Stimulated activated naive CD8-positive, alpha-beta T cell treated with anti-CD3 and anti-CD28 coated beads, Interleukin-15, Interleukin-2, amounts not matched to agents 100 U/mL and 50 U/mL, for 24 hours (primary cell): ENCODE measurements around the gene PISD.
A peak's percentile ranks its signal among the peaks of the same experiment; 100 is the strongest.
"Not testable (repeated sequence)": the region's sequence is repeated elsewhere in the genome, so short reads cannot be mapped to it uniquely, and the experiment has no call there.

Source experiments
- ATAC-seq: fragments of 150-1000 bp; cut with Tn5 transposase; one replicate; pipeline ENCODE4 v1.10.0; 2021
- DNase-seq: peaks from one replicate; pipeline ENCODE4 v3.0.0; 2021

Gene PISD

GRCh38 chr22:31661851-31662667 is at the start of gene PISD:
Gene PISD (minus strand): TSS chr22:31662215. CDS start chr22:31662208, 7 bp downstream.
- ATAC-seq (peak; percentile 92), DNase-seq (peak; percentile 97)

- not testable (repeated sequence) for DNase-seq, ATAC-seq
These were observed 49.2 kb upstream of the PISD start for GRCh38 chr22:31711226-31711625.

GRCh38 chr22:31707519-31707918 is 45.5 kb upstream of the PISD start:
- DNase-seq: no peak
- ATAC-seq: no peak

- no peak for ATAC-seq
These were observed 33.4 kb upstream of the PISD start for GRCh38 chr22:31695423-31695822.

GRCh38 chr22:31694046-31694445 is 32.0 kb upstream of the PISD start:
- not testable (repeated sequence) for ATAC-seq, DNase-seq

More at GRCh38 chr22:31695423-31695822, 33.4 kb upstream of the PISD start:
- no peak for DNase-seq

GRCh38 chr22:31692186-31692886 is 30.3 kb upstream of the PISD start:
- no peak for DNase-seq
- ATAC-seq: peak; percentile 72

- DNase-seq: no peak
- ATAC-seq: no peak
These were observed 29.4 kb upstream of the PISD start for GRCh38 chr22:31691408-31691807.

- ATAC-seq: no peak
- DNase-seq: no peak
These were observed 21.4 kb upstream of the PISD start for GRCh38 chr22:31683181-31684105.

GRCh38 chr22:31682751-31683150 is 20.7 kb upstream of the PISD start:
- ATAC-seq (no peak), DNase-seq (no peak)

GRCh38 chr22:31681349-31682345 is 19.6 kb upstream of the PISD start:
- ATAC-seq: no peak
- no peak for DNase-seq

- DNase-seq (no peak), ATAC-seq (no peak)
These were observed 18.9 kb upstream of the PISD start for GRCh38 chr22:31680861-31681341.

GRCh38 chr22:31678748-31679147 is 16.7 kb upstream of the PISD start:
- DNase-seq (no peak), ATAC-seq (no peak)

- peak; percentile 100 for ATAC-seq
- peak; percentile 94 for DNase-seq
These were observed 14.7 kb upstream of the PISD start for GRCh38 chr22:31676700-31677099.

GRCh38 chr22:31674219-31674618 is 12.2 kb upstream of the PISD start:
- ATAC-seq, DNase-seq: not testable (repeated sequence)

GRCh38 chr22:31668849-31669248 is 6.8 kb upstream of the PISD start:
- not testable (repeated sequence) for DNase-seq, ATAC-seq

- no peak for ATAC-seq
- DNase-seq: no peak
These were observed 638 bp upstream of the PISD start for GRCh38 chr22:31662668-31663037.

- ATAC-seq: peak; percentile 58
These were observed 1.1 kb downstream of the PISD start for GRCh38 chr22:31660860-31661341.

GRCh38 chr22:31659246-31659645 is 2.8 kb downstream of the PISD start:
- ATAC-seq (no peak), DNase-seq (no peak)

More at GRCh38 chr22:31660860-31661341, 1.1 kb downstream of the PISD start:
- peak; percentile 50 for DNase-seq

- no peak for ATAC-seq
- DNase-seq: no peak
These were observed 7.6 kb downstream of the PISD start for GRCh38 chr22:31654408-31654807.

GRCh38 chr22:31653944-31654343 is 8.1 kb downstream of the PISD start:
- ATAC-seq: no peak
- no peak for DNase-seq
